IMR-90 (cell line): ENCODE data around the gene NREP.

Experiments used
- CEBPB ChIP-seq: IDR thresholded peaks from 2 replicates; pipeline ENCODE4 v1.6.1; 2012; ENCODE audit warnings: low read depth, low read length, improper control_type of control experiment
- CHD1 ChIP-seq: IDR thresholded peaks from 2 replicates; pipeline ENCODE4 v1.6.1; 2012; ENCODE audit warnings: low read depth, low read length, improper control_type of control experiment
- CTCF ChIP-seq: conservative IDR thresholded peaks from 2 replicates; pipeline ENCODE4 v1.5.1; 2012; ENCODE audit warnings: mild to moderate bottlenecking, low read depth, low read length, improper control_type of control experiment
- FOS ChIP-seq: fragments of 150-350 bp; IDR thresholded peaks from 2 replicates; pipeline ENCODE4 v1.6.1; 2016; ENCODE audit warnings: low read depth, low read length
- POLR2A ChIP-seq: IDR thresholded peaks from 2 replicates; pipeline ENCODE4 v1.6.1; 2012; ENCODE audit warnings: mild to moderate bottlenecking, low read depth, low read length
- RCOR1 ChIP-seq: IDR thresholded peaks from 2 replicates; pipeline ENCODE4 v1.6.1; 2012; ENCODE audit warnings: mild to moderate bottlenecking, low read length, improper control_type of control experiment; ENCODE audit not compliant: insufficient replicate concordance
- RFX5 ChIP-seq: IDR thresholded peaks from 2 replicates; pipeline ENCODE4 v1.8.0; 2012; ENCODE audit warnings: low read depth, mild to moderate bottlenecking, low read length, moderate library complexity

- TF ChIP-seq FOS, result no peak
- no peak for TF ChIP-seq CHD1
- TF ChIP-seq RFX5, result no peak
- no peak for TF ChIP-seq CTCF
- no peak for TF ChIP-seq RCOR1
- TF ChIP-seq POLR2A, result no peak
- TF ChIP-seq CEBPB, result no peak
These were observed 23.4 kb downstream of the NREP start for GRCh38 chr5:111733571-111733970.
